ENCODE measurements around the gene DHH.
"Not testable (repeated sequence)": the region's sequence is repeated elsewhere in the genome, so short reads cannot be mapped to it uniquely, and the experiment has no call there.

The DHH gene

GRCh38 chr12:49133014-49133413 lies 38.4 kb upstream of the DHH start:
- no peak for DNase-seq (ENCODE audit: low read depth, low spot score)
- TF ChIP-seq CTCF (IDR thresholded peaks at IDR 0.05; ENCODE audit: low read depth, low read length): no peak
- no peak overlapping the region for H3K4me3 ChIP-seq (ENCODE audit: low read depth, low read length)
- in situ Hi-C loops (cut with HindIII; ENCODE audit: low sequenced_read_pairs): no loop called here

- in situ Hi-C loops (cut with HindIII; ENCODE audit: low sequenced_read_pairs): no loop called here
- DNase-seq (ENCODE audit: low read depth, low spot score): peak; percentile 52
- peak overlapping the region; percentile 46 for H3K4me3 ChIP-seq (ENCODE audit: low read depth, low read length)
- TF ChIP-seq CTCF (IDR thresholded peaks at IDR 0.05; ENCODE audit: low read depth, low read length): no peak
Measured at GRCh38 chr12:49131894-49132461, 37.4 kb upstream of the DHH start.

GRCh38 chr12:49131051-49131893 lies 36.7 kb upstream of the DHH start, which contains the start of gene TUBA1B:
Gene TUBA1B (minus strand): TSS chr12:49131395. CDS start chr12:49131300, 95 bp downstream.
- peak; percentile 90 for DNase-seq (ENCODE audit: low read depth, low spot score)
- no peak for TF ChIP-seq CTCF (IDR thresholded peaks at IDR 0.05; ENCODE audit: low read depth, low read length)
- H3K4me3 ChIP-seq (ENCODE audit: low read depth, low read length): peak within 1 kb of the TSS; percentile 96
- in situ Hi-C loops (cut with HindIII; ENCODE audit: low sequenced_read_pairs): no loop called here

- peak; percentile 96 for TF ChIP-seq CTCF (IDR thresholded peaks at IDR 0.05; ENCODE audit: low read depth, low read length)
- in situ Hi-C loops (cut with HindIII; ENCODE audit: low sequenced_read_pairs): no loop called here
- DNase-seq (ENCODE audit: low read depth, low spot score): peak; percentile 94
- H3K4me3 ChIP-seq (ENCODE audit: low read depth, low read length): peak overlapping the region; percentile 96
Measured at GRCh38 chr12:49130151-49131050, 35.8 kb upstream of the DHH start.

- DNase-seq (ENCODE audit: low read depth, low spot score): no peak
- in situ Hi-C loops (cut with HindIII; ENCODE audit: low sequenced_read_pairs): no loop called here
- TF ChIP-seq CTCF (IDR thresholded peaks at IDR 0.05; ENCODE audit: low read depth, low read length): no peak
- H3K4me3 ChIP-seq (ENCODE audit: low read depth, low read length): peak overlapping the region; percentile 96
Measured at GRCh38 chr12:49129332-49130150, 34.9 kb upstream of the DHH start.

- DNase-seq (ENCODE audit: low read depth, low spot score); H3K4me3 ChIP-seq (ENCODE audit: low read depth, low read length); in situ Hi-C loops (cut with HindIII; ENCODE audit: low sequenced_read_pairs): not testable (repeated sequence)
Measured at GRCh38 chr12:49127971-49128370, 33.4 kb upstream of the DHH start.
